Sigmoid colon (tissue), 7 donors: ENCODE data around the gene RIGI. TPM values are rescaled to one million over a fixed set of nuclear protein-coding genes. Genes with fewer than 3 reads are reported as not detected.

ENCODE experiments used
- DNase-seq: peaks from one replicate; pipeline ENCODE4 v3.0.0-alpha.2; 2019
- H3K27ac ChIP-seq, 4 donors: fragments of 200-600 bp; sonication (generic); one replicate each; pipeline ENCODE4 v1.5.1; 2016 to 2019; ENCODE audit warnings: mild to moderate bottlenecking in 1 of 4
- H3K27me3 ChIP-seq, 3 donors: fragments of 200-600 bp; sonication (generic); one replicate each; pipeline ENCODE4 v1.5.1; 2019; ENCODE audit warnings: mild to moderate bottlenecking in 1 of 3
- H3K36me3 ChIP-seq, 4 donors: fragments of 200-600 bp; sonication (generic); one replicate each; pipeline ENCODE4 v1.5.1; 2016 to 2019
- H3K4me1 ChIP-seq, 4 donors: fragments of 200-600 bp; sonication (generic); one replicate each; pipeline ENCODE4 v1.5.1; 2017 to 2019
- H3K4me3 ChIP-seq, 4 donors: fragments of 200-600 bp; sonication (generic); one replicate each; pipeline ENCODE4 v1.5.1; 2017 to 2019; ENCODE audit warnings: mild to moderate bottlenecking in 2 of 4, moderate library complexity in 1 of 4
- H3K9me3 ChIP-seq, 4 donors: fragments of 200-600 bp in 3 of 4; sonication (generic) in 3 of 4; one replicate each; pipeline versions ENCODE4 v1.5.1 to v1.6.1; 2013 to 2019
- CTCF ChIP-seq, 4 experiments: fragments of 450-650 bp in 3 of 4; fragments of 200-600 bp in 1 of 4; IDR thresholded peaks; one replicate each; pipeline ENCODE4 v1.5.1; 2016 to 2019; ENCODE audit warnings: antibody characterized with exemption in 4 of 4, mild to moderate bottlenecking in 3 of 4, moderate library complexity in 2 of 4
- EP300 ChIP-seq, 4 donors: sonication (generic); formaldehyde crosslinking; IDR thresholded peaks; one replicate each; pipeline ENCODE4 v1.6.1; 2017; ENCODE audit warnings: antibody characterized with exemption in 4 of 4
- POLR2A ChIP-seq, 2 donors: fragments of 450-650 bp; IDR thresholded peaks; one replicate each; pipeline ENCODE4 v1.6.1; 2016; ENCODE audit warnings: antibody characterized with exemption in 2 of 2, mild to moderate bottlenecking in 2 of 2, moderate library complexity in 2 of 2
- POLR2AphosphoS5 ChIP-seq, 4 donors: sonication (generic); formaldehyde crosslinking; IDR thresholded peaks; one replicate each; pipeline ENCODE4 v1.6.1; 2017; ENCODE audit warnings: antibody characterized with exemption in 4 of 4
- WGBS, 2 donors: extraction: QIAGEN DNeasy Blood & Tissue Kit; methylation state at CpG; one replicate each; pipeline ENCODE4 v1.1.7; 2013; 5-methylcytosine and 5-hydroxymethylcytosine counted together
- intact Hi-C: fragments of 100-400 bp; cut with DNase I; formaldehyde crosslinking; loops from one replicate; pipeline ENCODE4 v1.15.1; 2023
- polyA plus RNA-seq, 3 donors: library from polyadenylated mRNA; stranded (reverse); fragments of 200-250 nt; gene quantifications; one replicate each; pipeline ENCODE4 v1.2.3, GENCODE V29; 2013
- total RNA-seq, 4 donors: library from RNA; depleted of rRNA; stranded (reverse); fragments of >200 nt; gene quantifications; one replicate each; pipeline ENCODE4 v1.1.0, GENCODE V29; 2016
- donor health status: healthy with polysubstance abuse.
- donor health status: Bipolar disorder and iron deficiency.
- donor health status: healthy.

RIGI gene
- total and polyA plus RNA-seq, 7 donors: 4.4 to 19.6 (median 11.0) TPM

DNA sequence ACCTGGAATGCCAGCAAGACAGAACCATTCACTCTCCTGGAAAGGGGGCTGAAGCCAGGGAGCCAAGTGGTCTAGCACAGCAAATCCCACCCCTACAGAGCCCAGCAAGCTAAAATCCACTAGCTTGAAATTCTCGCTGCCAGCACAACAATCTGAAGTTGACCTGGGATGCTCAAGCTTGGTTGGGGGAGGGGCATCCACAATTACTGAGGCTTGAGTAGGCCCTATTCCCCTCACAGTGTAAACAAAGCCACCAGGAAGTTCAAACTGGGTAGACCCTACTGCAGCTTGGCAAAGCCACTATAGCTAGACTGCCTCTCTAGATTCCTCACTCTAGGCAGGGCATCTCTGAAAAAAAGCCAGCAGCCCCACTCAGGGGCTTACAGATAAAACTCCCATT, 17.3 kb downstream of the RIGI start:
- WGBS, 2 donors: 88 to 99% methylated on average over 1 of the region's 1 CpG
- intact Hi-C loops: no loop called here

GRCh38 chr9:32503008-32503407, 23.0 kb downstream of the RIGI start:
- no peak for DNase-seq
- intact Hi-C loops: no loop called here
- Histone ChIP-seq H3K27ac (no peak overlapping the region), H3K9me3 (no peaks in the 10 kb centered on the region), H3K4me3 (no peak overlapping the region), H3K27me3 (no peaks in the 10 kb centered on the region), H3K36me3 (peaks cover 0 to 21% (median 7%) of the 10 kb centered on the region in 4 donors), H3K4me1 (no peaks in the 10 kb centered on the region)
- WGBS, 2 donors: 90 to 93% methylated on average over 3 of the region's 3 CpGs
- TF ChIP-seq POLR2A (IDR thresholded peaks at IDR 0.05): no peak
- no peak for TF ChIP-seq POLR2AphosphoS5 (IDR thresholded peaks at IDR 0.05)
- TF ChIP-seq EP300 (IDR thresholded peaks at IDR 0.05): no peak
- TF ChIP-seq CTCF (IDR thresholded peaks at IDR 0.05): no peak

More for the DNA sequence above, 17.3 kb downstream of the RIGI start:
- H3K36me3 ChIP-seq: no peaks in the 10 kb centered on the region
- DNase-seq: no peak
- no peaks in the 10 kb centered on the region for H3K9me3 ChIP-seq
- no peaks in the 10 kb centered on the region for H3K4me1 ChIP-seq
- H3K27me3 ChIP-seq: no peaks in the 10 kb centered on the region
- TF ChIP-seq EP300 (IDR thresholded peaks at IDR 0.05): no peak
- no peak for TF ChIP-seq CTCF (IDR thresholded peaks at IDR 0.05)
- TF ChIP-seq POLR2A (IDR thresholded peaks at IDR 0.05): no peak
- TF ChIP-seq POLR2AphosphoS5 (IDR thresholded peaks at IDR 0.05): no peak
- H3K4me3 ChIP-seq: no peak overlapping the region
- no peak overlapping the region for H3K27ac ChIP-seq

- DNase-seq: no peak
- Histone ChIP-seq H3K9me3 (no peaks in the 10 kb centered on the region), H3K27me3 (no peaks in the 10 kb centered on the region), H3K27ac (no peak overlapping the region), H3K4me1 (no peaks in the 10 kb centered on the region), H3K4me3 (no peak overlapping the region), H3K36me3 (peaks cover 0 to 25% (median 9%) of the 10 kb centered on the region in 4 donors)
- 66 to 84% methylated on average over 4 of the region's 4 CpGs for WGBS, 2 donors
- intact Hi-C loops: no loop called here
- TF ChIP-seq POLR2A (IDR thresholded peaks at IDR 0.05) (no peak), EP300 (IDR thresholded peaks at IDR 0.05) (no peak), POLR2AphosphoS5 (IDR thresholded peaks at IDR 0.05) (no peak), CTCF (IDR thresholded peaks at IDR 0.05) (no peak)
These were observed 23.5 kb downstream of the RIGI start for GRCh38 chr9:32502464-32502863.

- DNase-seq: no peak
- intact Hi-C loops: no loop called here
- Histone ChIP-seq H3K9me3 (no peaks in the 10 kb centered on the region), H3K27me3 (no peaks in the 10 kb centered on the region), H3K36me3 (peaks cover 0 to 29% (median 9%) of the 10 kb centered on the region in 4 donors), H3K27ac (no peak overlapping the region), H3K4me3 (no peak overlapping the region), H3K4me1 (no peaks in the 10 kb centered on the region)
- WGBS, 2 donors: 88 to 94% methylated on average over 1 of the region's 1 CpG
- TF ChIP-seq EP300 (IDR thresholded peaks at IDR 0.05): no peak
- TF ChIP-seq POLR2A (IDR thresholded peaks at IDR 0.05): no peak
These were observed 24.1 kb downstream of the RIGI start for GRCh38 chr9:32501868-32502267.

DNA sequence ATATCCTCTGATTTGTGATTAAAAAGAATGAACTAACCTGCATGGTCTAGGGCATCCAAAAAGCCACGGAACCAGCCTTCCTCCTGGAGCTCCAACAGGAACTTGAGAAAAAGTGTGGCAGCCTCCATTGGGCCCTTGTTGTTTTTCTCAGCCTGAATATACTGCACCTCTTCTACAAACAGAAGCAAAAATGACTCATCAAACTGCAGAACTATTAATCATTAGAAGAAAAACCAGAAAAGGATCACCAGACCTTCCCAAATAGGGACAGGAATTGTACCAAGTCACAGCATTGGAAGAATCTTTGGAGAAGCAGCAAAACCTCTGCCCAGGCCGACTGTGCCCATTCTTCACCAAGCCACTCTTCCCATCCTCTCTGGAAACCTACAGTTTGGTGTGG, 25.2 kb downstream of the RIGI start:
- Histone ChIP-seq H3K4me1 (no peaks in the 10 kb centered on the region), H3K9me3 (no peaks in the 10 kb centered on the region), H3K36me3 (peaks cover 0 to 40% (median 10%) of the 10 kb centered on the region in 4 donors), H3K27me3 (no peaks in the 10 kb centered on the region), H3K27ac (no peak overlapping the region), H3K4me3 (no peak overlapping the region)
- 65 to 91% methylated on average over 2 of the region's 2 CpGs for WGBS, 2 donors
- TF ChIP-seq EP300 (IDR thresholded peaks at IDR 0.05) (no peak), CTCF (IDR thresholded peaks at IDR 0.05) (no peak), POLR2A (IDR thresholded peaks at IDR 0.05) (no peak), POLR2AphosphoS5 (IDR thresholded peaks at IDR 0.05) (no peak)
- no peak for DNase-seq
- intact Hi-C loops: no loop called here
